Measurements from ENCODE around the gene C10orf71. TPM values are rescaled to one million over a fixed set of nuclear protein-coding genes. Genes with fewer than 3 reads are reported as not detected.

The C10orf71 gene
- total RNA-seq, 1 experiment from 2014 or later = not detected

- Histone ChIP-seq H3K4me3 (ENCODE audit: low read depth, low read length) (no peak overlapping the region), H3K4me1 (no peaks in the 10 kb centered on the region), H3K36me3 (ENCODE audit: control insufficient read depth, insufficient read depth, low read length) (no peaks in the 10 kb centered on the region), H3K9me3 (no peaks in the 10 kb centered on the region), H3K27me3 (replicated peaks; ENCODE audit: control insufficient read depth, insufficient read depth, low read length) (no peaks in the 10 kb centered on the region; the same call in 1 of the 2 replicates)
- Mint-ChIP-seq H3K27me3 (ENCODE audit: insufficient read depth, unreplicated experiment) (peaks cover 25% of the 10 kb centered on the region), H3K27ac (ENCODE audit: unreplicated experiment) (no peak overlapping the region), H3K4me1 (ENCODE audit: low read depth, unreplicated experiment) (no peaks in the 10 kb centered on the region), H3K9me3 (ENCODE audit: unreplicated experiment) (no peaks in the 10 kb centered on the region), H3K4me3 (ENCODE audit: unreplicated experiment) (no peak overlapping the region), H3K36me3 (ENCODE audit: insufficient read depth, unreplicated experiment) (no peaks in the 10 kb centered on the region)
- DNase-seq = peak in 1 of 2 experiments; percentile 26
- POLR2A ChIA-PET = no interaction called here
- BruUV-seq (replicated peaks) = no TSS peak
- CTCF ChIA-PET = no interaction called here
- no peak for TF ChIP-seq CTCF (IDR thresholded peaks at IDR 0.05; ENCODE audit: insufficient read depth in 1 of 2, low read depth in 1 of 2, low read length in 1 of 2, severe bottlenecking in 1 of 2, unreplicated experiment in 1 of 2)
- intact Hi-C loops (cut with micrococcal nuclease; ENCODE audit: unreplicated experiment) = no loop called here
Measured at GRCh38 chr10:49310901-49311554, 12.1 kb downstream of the C10orf71 start.

GRCh38 chr10:49311555-49312236 is 12.7 kb downstream of the C10orf71 start:
- H3K27me3 Mint-ChIP-seq (ENCODE audit: insufficient read depth, unreplicated experiment) = peaks cover 21% of the 10 kb centered on the region
- H3K4me1 Mint-ChIP-seq (ENCODE audit: low read depth, unreplicated experiment) = no peaks in the 10 kb centered on the region
- no TSS peak for BruUV-seq (replicated peaks)
- H3K27me3 ChIP-seq (replicated peaks; ENCODE audit: control insufficient read depth, insufficient read depth, low read length) = no peaks in the 10 kb centered on the region; the same call in 1 of the 2 replicates
- no peaks in the 10 kb centered on the region for H3K36me3 ChIP-seq (ENCODE audit: control insufficient read depth, insufficient read depth, low read length)
- no peaks in the 10 kb centered on the region for H3K9me3 ChIP-seq
- H3K9me3 Mint-ChIP-seq (ENCODE audit: unreplicated experiment) = no peaks in the 10 kb centered on the region
- intact Hi-C loops (cut with micrococcal nuclease; ENCODE audit: unreplicated experiment) = no loop called here
- H3K4me3 ChIP-seq (ENCODE audit: low read depth, low read length) = no peak overlapping the region
- DNase-seq = peak in 1 of 2 experiments; percentile 11
- H3K36me3 Mint-ChIP-seq (ENCODE audit: insufficient read depth, unreplicated experiment) = no peaks in the 10 kb centered on the region
- CTCF ChIA-PET = no interaction called here
- no peak for TF ChIP-seq CTCF (IDR thresholded peaks at IDR 0.05; ENCODE audit: insufficient read depth in 1 of 2, low read depth in 1 of 2, low read length in 1 of 2, severe bottlenecking in 1 of 2, unreplicated experiment in 1 of 2)
- H3K4me1 ChIP-seq = no peaks in the 10 kb centered on the region
- H3K27ac Mint-ChIP-seq (ENCODE audit: unreplicated experiment) = no peak overlapping the region
- POLR2A ChIA-PET = no interaction called here
- no peak overlapping the region for H3K4me3 Mint-ChIP-seq (ENCODE audit: unreplicated experiment)

GRCh38 chr10:49312246-49312869 is 13.4 kb downstream of the C10orf71 start:
- TF ChIP-seq CTCF (IDR thresholded peaks at IDR 0.05; ENCODE audit: insufficient read depth in 1 of 2, low read depth in 1 of 2, low read length in 1 of 2, severe bottlenecking in 1 of 2, unreplicated experiment in 1 of 2) = no peak
- intact Hi-C loops (cut with micrococcal nuclease; ENCODE audit: unreplicated experiment) = no loop called here
- Mint-ChIP-seq H3K9me3 (ENCODE audit: unreplicated experiment) (no peaks in the 10 kb centered on the region), H3K4me1 (ENCODE audit: low read depth, unreplicated experiment) (no peaks in the 10 kb centered on the region), H3K36me3 (ENCODE audit: insufficient read depth, unreplicated experiment) (no peaks in the 10 kb centered on the region), H3K27me3 (ENCODE audit: insufficient read depth, unreplicated experiment) (peaks cover 21% of the 10 kb centered on the region), H3K27ac (ENCODE audit: unreplicated experiment) (no peak overlapping the region), H3K4me3 (ENCODE audit: unreplicated experiment) (no peak overlapping the region)
- Histone ChIP-seq H3K9me3 (no peaks in the 10 kb centered on the region), H3K4me1 (no peaks in the 10 kb centered on the region), H3K27me3 (replicated peaks; ENCODE audit: control insufficient read depth, insufficient read depth, low read length) (no peaks in the 10 kb centered on the region; the same call in 1 of the 2 replicates), H3K4me3 (ENCODE audit: low read depth, low read length) (no peak overlapping the region), H3K36me3 (ENCODE audit: control insufficient read depth, insufficient read depth, low read length) (no peaks in the 10 kb centered on the region)
- BruUV-seq (replicated peaks) = no TSS peak
- peak in 1 of 2 experiments; percentile 35 for DNase-seq
- CTCF ChIA-PET = no interaction called here
- POLR2A ChIA-PET = no interaction called here

Data from Caco-2 (cell line).